ENCODE data around the gene TUBB2A.

The TUBB2A gene

DNA sequence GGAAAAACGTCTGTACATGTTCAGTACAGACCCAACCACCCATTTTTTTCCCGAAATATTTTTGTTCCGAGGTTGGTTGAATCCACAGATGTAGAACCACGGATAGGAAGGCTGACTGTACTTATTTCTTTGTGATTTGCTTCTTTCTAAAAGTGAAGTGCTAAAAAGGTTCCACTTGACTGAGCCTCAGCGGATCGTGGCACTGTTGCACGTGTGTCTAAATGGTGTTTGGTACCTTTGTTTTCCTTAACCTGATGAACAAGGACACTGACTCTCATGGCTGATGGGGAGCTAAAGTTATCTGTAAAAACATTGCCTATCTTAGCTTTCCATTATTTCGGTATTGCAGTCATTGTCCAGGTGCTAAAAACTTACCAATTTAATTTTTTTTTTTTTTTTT lies 32.7 kb downstream of the TUBB2A start:
- DNase-seq (ENCODE audit: low read depth in 2 of 2), result no peak

DNA sequence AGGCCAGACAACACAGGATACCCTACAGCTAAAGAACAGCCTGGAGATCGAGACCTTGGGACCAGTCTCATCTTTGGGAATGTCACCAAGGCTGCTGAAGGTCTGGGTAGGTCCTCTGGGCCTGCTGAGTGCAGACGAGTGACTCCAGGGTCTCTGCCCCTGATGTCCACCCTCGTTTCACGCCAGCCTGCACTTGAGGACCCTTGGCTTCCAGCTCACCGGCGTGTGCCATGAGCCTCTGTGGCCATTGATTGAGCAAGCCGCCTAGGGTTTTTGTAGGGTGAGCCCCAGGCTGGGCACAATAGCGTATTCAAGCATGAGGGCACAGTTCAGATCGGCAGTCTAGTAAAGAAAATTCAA lies 34.5 kb downstream of the TUBB2A start:
- no peak for DNase-seq (ENCODE audit: low read depth in 2 of 2)

DNA sequence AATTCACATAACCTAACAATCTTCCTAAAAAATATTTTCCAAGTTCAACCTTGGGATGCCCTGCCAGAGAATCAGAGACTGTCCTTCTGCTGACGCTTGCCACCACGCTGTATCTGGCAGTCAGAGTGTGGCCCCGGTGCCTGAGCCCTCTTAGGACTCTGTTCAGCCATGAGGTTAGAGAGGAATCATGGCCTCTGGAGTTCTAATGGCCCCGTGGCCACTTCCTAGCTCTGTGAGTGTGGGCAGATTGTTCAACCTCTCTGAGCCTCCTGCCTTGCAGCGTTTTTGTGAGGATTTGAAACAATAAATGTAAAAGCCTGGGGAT lies 36.6 kb downstream of the TUBB2A start:
- DNase-seq (ENCODE audit: low read depth in 2 of 2), result no peak

DNA sequence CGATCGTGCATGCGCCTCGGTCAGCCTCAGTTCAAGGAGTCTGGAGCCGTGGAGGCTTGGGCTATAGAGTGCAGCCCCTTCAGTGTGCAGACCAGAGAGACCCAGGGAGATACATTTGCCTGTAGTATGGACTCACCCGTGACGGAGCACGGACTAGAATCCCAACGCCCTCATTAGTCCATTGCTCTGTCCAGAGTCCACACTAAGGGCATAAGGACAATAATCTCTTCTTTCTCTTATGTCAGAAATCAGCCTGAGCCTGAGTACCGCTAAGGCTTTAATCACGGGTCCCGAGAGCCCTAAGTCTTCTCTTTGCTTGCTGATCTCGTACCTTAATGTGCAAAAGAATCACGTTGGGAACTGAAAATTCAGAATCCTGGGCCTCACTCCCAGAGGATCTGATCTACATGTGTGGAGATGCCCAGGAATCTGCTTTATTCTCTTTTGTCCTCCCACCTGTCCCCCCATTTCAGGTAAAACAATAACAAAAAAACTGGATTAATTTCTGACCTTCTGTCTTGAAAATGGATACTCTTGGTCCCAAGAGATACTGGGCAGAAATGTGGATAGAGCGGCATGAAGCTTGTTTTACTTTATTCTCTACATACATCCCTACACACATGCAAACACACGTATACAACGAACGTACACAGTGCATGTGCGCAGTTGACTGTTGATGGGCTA lies 38.2 kb downstream of the TUBB2A start:
- DNase-seq (ENCODE audit: low read depth in 2 of 2), result no peak

DNA sequence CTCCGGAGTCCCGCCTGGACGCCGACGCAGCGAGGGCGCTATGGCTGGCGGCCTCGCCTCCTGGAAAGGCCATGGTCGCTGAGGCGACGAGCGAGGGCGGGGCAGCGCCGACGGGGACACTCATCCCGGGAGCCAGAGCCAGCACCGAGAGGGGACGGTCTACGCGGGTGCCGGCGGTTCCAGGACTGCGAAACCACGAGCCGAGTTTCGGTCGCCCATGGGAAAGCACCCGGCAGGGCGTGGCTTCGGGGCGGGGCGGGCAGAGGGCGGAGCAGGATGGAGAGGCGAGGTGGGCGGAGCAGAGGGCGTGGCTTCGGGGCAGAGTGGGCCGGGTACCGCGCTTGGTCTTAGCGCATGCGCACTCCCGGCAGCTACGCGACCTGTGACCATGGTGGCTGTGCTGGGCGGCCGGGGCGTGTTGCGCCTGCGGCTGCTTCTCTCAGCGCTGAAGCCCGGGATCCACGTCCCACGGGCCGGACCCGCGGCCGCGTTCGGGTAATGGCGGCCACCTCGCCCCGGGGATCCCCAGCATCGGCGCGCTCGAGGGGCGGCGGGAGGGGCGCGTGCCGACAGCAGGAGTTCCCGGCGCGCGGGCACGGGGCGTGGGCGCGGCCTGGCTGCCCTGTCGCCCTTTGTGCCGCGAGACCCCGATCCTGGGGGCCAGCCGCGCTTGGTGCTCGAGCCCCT lies 38.8 kb downstream of the TUBB2A start, which contains the start of gene BPHL:
TSS of gene BPHL (plus strand) at position 359 of the 687 bp plus-strand sequence. CDS start at position 389, 30 bp downstream.
- DNase-seq (ENCODE audit: low read depth in 2 of 2), result peak; percentile 97 to 100

DNA sequence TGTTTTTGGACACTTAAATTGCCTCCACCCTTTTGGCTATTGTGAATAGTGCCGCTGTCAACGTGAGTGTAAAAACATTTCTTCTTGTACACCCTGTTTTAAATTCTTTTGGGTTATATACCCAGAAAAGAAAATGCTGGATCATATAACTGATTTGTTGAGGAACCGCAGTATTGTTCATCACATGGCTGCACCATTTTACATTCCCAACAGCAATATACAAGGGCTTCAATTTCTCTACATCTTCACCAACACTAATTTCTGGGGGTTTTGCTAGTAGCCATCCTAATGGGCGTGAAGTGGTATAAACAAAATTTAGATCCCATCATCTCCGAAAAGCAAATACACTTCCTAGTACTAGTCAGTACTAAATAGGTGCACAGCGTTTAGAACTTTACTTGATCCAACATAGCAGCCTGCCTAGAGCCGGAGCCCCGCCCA lies 39.4 kb downstream of the TUBB2A start:
- DNase-seq (ENCODE audit: low read depth in 2 of 2), result no peak

DNA sequence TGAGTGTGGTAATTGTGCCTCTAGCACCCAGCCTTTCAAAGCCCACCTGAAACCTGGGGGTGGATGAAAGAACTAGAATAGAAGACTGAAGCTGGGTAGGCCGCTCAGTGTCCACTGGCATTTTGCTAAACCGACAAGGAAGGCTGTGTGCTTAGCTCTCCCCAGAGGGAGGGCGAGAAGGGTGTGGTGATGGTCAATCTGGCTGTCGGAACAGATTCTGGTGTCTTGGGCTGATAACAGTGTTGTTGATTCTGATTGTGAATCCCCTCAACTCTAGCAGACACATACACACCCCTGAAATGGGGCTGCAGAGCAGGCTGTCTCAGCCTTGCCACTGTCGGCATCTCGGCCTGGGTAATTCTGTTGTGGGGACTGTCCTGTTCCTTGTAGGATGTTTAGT lies 43.0 kb downstream of the TUBB2A start:
- no peak for DNase-seq (ENCODE audit: low read depth in 2 of 2)

DNA sequence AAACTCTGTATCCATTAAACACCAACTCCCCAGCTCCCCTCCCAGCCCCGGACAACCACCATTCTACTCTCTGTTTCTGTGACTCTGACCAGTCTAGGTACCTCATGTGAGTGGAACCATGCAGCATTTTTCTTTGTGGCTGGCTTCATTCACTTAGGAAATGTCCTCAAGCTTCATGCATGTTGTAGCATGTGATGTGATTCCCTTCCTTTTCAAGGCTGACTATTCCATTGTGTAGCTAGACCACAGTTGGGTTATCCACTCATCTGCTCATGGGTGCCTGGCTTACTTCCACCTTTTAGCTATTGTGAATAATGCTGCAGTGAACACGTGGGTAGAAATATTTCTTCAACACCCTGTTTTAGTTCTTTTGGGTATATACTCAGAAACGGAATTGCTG lies 47.6 kb downstream of the TUBB2A start:
- DNase-seq (ENCODE audit: low read depth in 2 of 2), result no peak

DNA sequence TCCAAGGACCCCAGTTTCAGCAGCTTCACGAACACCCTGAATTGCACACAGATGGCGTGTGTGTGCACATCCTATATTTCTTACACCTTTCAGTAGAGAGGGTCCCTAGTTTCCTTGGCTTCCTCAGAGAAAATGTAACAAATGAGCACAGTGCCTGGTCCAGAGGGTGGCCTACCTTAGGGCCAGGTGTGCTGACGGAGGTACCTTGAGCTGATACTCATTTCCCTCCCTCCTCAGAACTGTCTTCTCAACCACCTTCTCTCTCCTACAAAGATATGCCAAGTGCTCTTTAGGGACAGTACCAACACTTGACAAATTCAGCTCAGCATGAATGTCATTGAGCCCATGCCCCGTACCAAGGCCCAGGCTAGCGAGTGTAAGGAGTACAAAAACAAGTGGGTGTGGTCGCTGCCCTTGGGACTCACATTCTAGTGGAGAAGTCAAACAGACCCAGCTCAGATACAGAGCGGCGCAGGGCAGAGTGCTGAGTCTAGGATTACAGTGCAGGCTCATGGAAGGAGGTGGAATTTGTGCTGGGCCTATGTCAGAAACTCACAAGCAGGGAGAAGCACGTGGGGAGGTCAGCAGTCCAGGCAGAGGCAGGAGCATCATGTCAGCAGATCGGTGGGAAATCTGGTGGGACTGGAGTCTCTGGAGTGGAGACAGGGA lies 48.5 kb downstream of the TUBB2A start:
- DNase-seq (ENCODE audit: low read depth in 2 of 2), result no peak
